HepG2 (cell line): ENCODE results near the gene PPP3CB. TPM values are rescaled to one million over a fixed set of nuclear protein-coding genes. Genes with fewer than 3 reads are reported as not detected.
A peak's percentile ranks its signal among the peaks of the same experiment; 100 is the strongest.

Source experiments
- CBFB ChIP-seq: sonication (generic); formaldehyde crosslinking; IDR thresholded peaks from 2 replicates; pipeline ENCODE4 v1.4.0; 2020; ENCODE audit warnings: missing genetic modification reagents
- GABPB1 ChIP-seq: IDR thresholded peaks from 2 replicates; pipeline ENCODE4 v1.6.1; 2016; ENCODE audit warnings: mild to moderate bottlenecking, missing genetic modification reagents, moderate library complexity, missing compliant biosample characterization
- NCOA5 ChIP-seq: sonication (generic); formaldehyde crosslinking; IDR thresholded peaks from 2 replicates; pipeline ENCODE4 v1.4.0; 2020; ENCODE audit warnings: missing genetic modification reagents
- NFE2L2 ChIP-seq: fragments of 150-350 bp; IDR thresholded peaks from 2 replicates; pipeline ENCODE4 v1.6.1; 2014; ENCODE audit warnings: low read length
- NR2C2 ChIP-seq: sonication (generic); formaldehyde crosslinking; IDR thresholded peaks from 2 replicates; pipeline ENCODE4 v1.4.0; 2020; ENCODE audit warnings: missing genetic modification reagents, mild to moderate bottlenecking, moderate library complexity, borderline replicate concordance
- PAWR ChIP-seq: sonication (generic); formaldehyde crosslinking; IDR thresholded peaks from 2 replicates; pipeline ENCODE4 v1.4.0; 2020; ENCODE audit warnings: missing genetic modification reagents, mild to moderate bottlenecking, borderline replicate concordance
- POGK ChIP-seq: sonication (generic); formaldehyde crosslinking; conservative IDR thresholded peaks from 2 replicates; pipeline ENCODE4 v1.8.0; 2022; ENCODE audit warnings: mild to moderate bottlenecking, moderate library complexity, missing genetic modification reagents
- POLR2G ChIP-seq: fragments of 200-400 bp; formaldehyde crosslinking; IDR thresholded peaks from 2 replicates; pipeline ENCODE4 v1.6.1; 2018; ENCODE audit warnings: mild to moderate bottlenecking, low read depth, low read length, moderate library complexity
- SMARCE1 ChIP-seq: fragments of 450-650 bp; IDR thresholded peaks from 2 replicates; pipeline ENCODE4 v1.6.1; 2017; ENCODE audit warnings: borderline replicate concordance
- SRSF4 ChIP-seq: fragments of 200-400 bp; formaldehyde crosslinking; IDR thresholded peaks from one replicate; pipeline ENCODE4 v1.6.1; 2018; ENCODE audit warnings: mild to moderate bottlenecking, low read depth, low read length, moderate library complexity; ENCODE audit not compliant: poor library complexity, severe bottlenecking
- ZFP37 ChIP-seq: sonication (generic); formaldehyde crosslinking; IDR thresholded peaks from 2 replicates; pipeline ENCODE4 v1.4.0; 2020; ENCODE audit warnings: missing genetic modification reagents, borderline replicate concordance
- ZFP90 ChIP-seq: sonication (generic); formaldehyde crosslinking; IDR thresholded peaks from 2 replicates; pipeline ENCODE4 v1.8.0; 2022; ENCODE audit warnings: missing genetic modification reagents, mild to moderate bottlenecking, inconsistent platforms, borderline replicate concordance
- ZNF329 ChIP-seq: sonication (generic); formaldehyde crosslinking; IDR thresholded peaks from 2 replicates; pipeline ENCODE4 v1.9.0; 2021; ENCODE audit warnings: low read depth, mild to moderate bottlenecking, missing genetic modification reagents
- ZNF589 ChIP-seq: sonication (generic); formaldehyde crosslinking; conservative IDR thresholded peaks from 2 replicates; pipeline ENCODE4 v1.8.0; 2022; ENCODE audit warnings: mild to moderate bottlenecking, moderate library complexity, missing genetic modification reagents
- ZNF609 ChIP-seq: sonication (generic); formaldehyde crosslinking; IDR thresholded peaks from 2 replicates; pipeline ENCODE4 v1.4.0; 2020; ENCODE audit warnings: mild to moderate bottlenecking, missing genetic modification reagents, borderline replicate concordance
- ZNF672 ChIP-seq: sonication (generic); formaldehyde crosslinking; IDR thresholded peaks from 2 replicates; pipeline ENCODE4 v1.8.1; 2022; ENCODE audit warnings: missing genetic modification reagents
- polyA plus RNA-seq, 8 experiments: library from polyadenylated mRNA; depleted of rRNA in 3 of 8; stranded (reverse) in 7 of 8; unstranded in 1 of 8; fragments of >200 nt; fragmentation: Illumina TruSeq in 4 of 8; extraction: Trizol in 4 of 8; gene quantifications; 2 replicates each; pipeline versions ENCODE4 v1.2.1 to v1.2.3, GENCODE V29; 2011 to 2016; ENCODE audit warnings: low read depth in 4 of 8, missing spikeins in 1 of 8, mixed read lengths in 1 of 8; ENCODE audit not compliant: insufficient read depth in 1 of 8
- total RNA-seq, 5 experiments: library from RNA; depleted of rRNA; stranded (reverse); fragments of >200 nt; fragmentation: Illumina TruSeq; extraction: Trizol; gene quantifications; 2 replicates each; pipeline ENCODE4 v1.2.3, GENCODE V29; 2016; ENCODE audit warnings: low read depth in 1 of 5
- TF ChIP-seq, protein P1 (sequence below): sonication (generic); formaldehyde crosslinking; IDR thresholded peaks from 2 replicates; pipeline ENCODE4 v1.5.1; 2020; ENCODE audit warnings: mild to moderate bottlenecking, missing genetic modification reagents, moderate library complexity
- TF ChIP-seq, protein P2 (sequence below): sonication (generic); formaldehyde crosslinking; IDR thresholded peaks from 2 replicates; pipeline ENCODE4 v1.5.0; 2020; ENCODE audit warnings: mild to moderate bottlenecking, missing genetic modification reagents

The PPP3CB gene
- total and polyA plus RNA-seq, 2 of the 13 experiments (the other 11 are each of a cell fraction or from before 2014, with no cell fraction given), result 8.7 to 11.4 TPM

DNA sequence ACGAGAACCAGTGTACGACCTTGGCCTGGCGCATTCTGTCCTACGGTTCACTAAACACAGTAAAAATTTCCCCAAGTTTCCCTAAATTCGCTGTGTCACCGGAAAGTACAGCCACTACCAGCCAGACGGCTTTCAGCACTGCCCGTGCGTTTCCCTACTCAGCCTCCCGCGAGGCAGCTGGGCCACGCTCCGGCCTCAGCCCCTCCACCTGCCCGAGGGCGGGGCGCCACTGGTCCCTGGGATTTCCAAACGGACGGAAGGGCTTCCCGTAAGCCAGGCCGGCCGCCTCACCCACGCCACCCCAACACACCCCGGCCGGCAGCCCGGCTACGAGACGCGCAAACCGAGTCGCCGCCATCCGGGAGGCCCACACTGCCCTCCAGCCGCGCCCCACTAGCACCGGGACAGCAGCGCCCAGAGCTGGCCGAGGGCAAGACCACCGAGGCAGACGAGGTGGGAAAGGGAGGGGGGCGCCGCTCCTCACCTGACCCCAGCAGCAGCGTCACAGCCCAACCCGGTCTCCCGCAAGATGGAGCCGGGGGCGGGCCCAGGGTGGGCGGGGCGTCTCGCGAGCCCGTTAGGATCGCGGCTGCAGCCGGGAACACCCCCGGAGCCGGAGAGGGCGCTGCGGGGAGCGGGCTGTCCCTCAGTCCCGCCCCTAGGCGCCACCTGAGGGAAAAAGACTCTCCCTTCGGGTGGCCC is 82.1 kb downstream of the PPP3CB start, which contains the start of gene ANXA7 (continued):
- peak; percentile 71 for TF ChIP-seq POGK (CRISPR knock-in tag)
- peak; percentile 62 for TF ChIP-seq NFE2L2
- 0 out of 2 replicates have a peak, but pooled peaks have one; percentile 49 for TF ChIP-seq ZNF589
- TF ChIP-seq NR2C2 (CRISPR knock-in tag), result peak; percentile 83
- TF ChIP-seq, protein P1, sequence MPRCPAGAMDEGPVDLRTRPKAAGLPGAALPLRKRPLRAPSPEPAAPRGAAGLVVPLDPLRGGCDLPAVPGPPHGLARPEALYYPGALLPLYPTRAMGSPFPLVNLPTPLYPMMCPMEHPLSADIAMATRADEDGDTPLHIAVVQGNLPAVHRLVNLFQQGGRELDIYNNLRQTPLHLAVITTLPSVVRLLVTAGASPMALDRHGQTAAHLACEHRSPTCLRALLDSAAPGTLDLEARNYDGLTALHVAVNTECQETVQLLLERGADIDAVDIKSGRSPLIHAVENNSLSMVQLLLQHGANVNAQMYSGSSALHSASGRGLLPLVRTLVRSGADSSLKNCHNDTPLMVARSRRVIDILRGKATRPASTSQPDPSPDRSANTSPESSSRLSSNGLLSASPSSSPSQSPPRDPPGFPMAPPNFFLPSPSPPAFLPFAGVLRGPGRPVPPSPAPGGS (CRISPR knock-in tag), result peak; percentile 67; the same call in 1 of the 2 replicates
- no peak for TF ChIP-seq ZNF329 (CRISPR knock-in tag)
- TF ChIP-seq GABPB1 (CRISPR knock-in tag), result peak; percentile 86; the same call in 1 of the 2 replicates
- TF ChIP-seq ZNF609 (CRISPR knock-in tag), result peak; percentile 66
- TF ChIP-seq ZFP90 (CRISPR knock-in tag), result no peak
- TF ChIP-seq PAWR, result 0 out of 2 replicates have a peak, but pooled peaks have one; percentile 49
- no peak for TF ChIP-seq NCOA5 (CRISPR knock-in tag)
- no peak for TF ChIP-seq SRSF4
- 0 out of 2 replicates have a peak, but pooled peaks have one; percentile 48 for TF ChIP-seq ZNF672 (CRISPR knock-in tag)
- TF ChIP-seq, protein P2, sequence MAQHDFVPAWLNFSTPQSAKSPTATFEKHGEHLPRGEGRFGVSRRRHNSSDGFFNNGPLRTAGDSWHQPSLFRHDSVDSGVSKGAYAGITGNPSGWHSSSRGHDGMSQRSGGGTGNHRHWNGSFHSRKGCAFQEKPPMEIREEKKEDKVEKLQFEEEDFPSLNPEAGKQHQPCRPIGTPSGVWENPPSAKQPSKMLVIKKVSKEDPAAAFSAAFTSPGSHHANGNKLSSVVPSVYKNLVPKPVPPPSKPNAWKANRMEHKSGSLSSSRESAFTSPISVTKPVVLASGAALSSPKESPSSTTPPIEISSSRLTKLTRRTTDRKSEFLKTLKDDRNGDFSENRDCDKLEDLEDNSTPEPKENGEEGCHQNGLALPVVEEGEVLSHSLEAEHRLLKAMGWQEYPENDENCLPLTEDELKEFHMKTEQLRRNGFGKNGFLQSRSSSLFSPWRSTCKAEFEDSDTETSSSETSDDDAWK (CRISPR knock-in tag), result no peak
- peak; percentile 39; the same call in 1 of the 2 replicates for TF ChIP-seq CBFB (CRISPR knock-in tag)
- TF ChIP-seq POLR2G, result peak; percentile 83
- no peak for TF ChIP-seq SMARCE1
- no peak; the same call in 1 of the 2 replicates for TF ChIP-seq ZFP37 (CRISPR knock-in tag)
